ENCODE data around the gene TBC1D22A.

The TBC1D22A gene

DNA sequence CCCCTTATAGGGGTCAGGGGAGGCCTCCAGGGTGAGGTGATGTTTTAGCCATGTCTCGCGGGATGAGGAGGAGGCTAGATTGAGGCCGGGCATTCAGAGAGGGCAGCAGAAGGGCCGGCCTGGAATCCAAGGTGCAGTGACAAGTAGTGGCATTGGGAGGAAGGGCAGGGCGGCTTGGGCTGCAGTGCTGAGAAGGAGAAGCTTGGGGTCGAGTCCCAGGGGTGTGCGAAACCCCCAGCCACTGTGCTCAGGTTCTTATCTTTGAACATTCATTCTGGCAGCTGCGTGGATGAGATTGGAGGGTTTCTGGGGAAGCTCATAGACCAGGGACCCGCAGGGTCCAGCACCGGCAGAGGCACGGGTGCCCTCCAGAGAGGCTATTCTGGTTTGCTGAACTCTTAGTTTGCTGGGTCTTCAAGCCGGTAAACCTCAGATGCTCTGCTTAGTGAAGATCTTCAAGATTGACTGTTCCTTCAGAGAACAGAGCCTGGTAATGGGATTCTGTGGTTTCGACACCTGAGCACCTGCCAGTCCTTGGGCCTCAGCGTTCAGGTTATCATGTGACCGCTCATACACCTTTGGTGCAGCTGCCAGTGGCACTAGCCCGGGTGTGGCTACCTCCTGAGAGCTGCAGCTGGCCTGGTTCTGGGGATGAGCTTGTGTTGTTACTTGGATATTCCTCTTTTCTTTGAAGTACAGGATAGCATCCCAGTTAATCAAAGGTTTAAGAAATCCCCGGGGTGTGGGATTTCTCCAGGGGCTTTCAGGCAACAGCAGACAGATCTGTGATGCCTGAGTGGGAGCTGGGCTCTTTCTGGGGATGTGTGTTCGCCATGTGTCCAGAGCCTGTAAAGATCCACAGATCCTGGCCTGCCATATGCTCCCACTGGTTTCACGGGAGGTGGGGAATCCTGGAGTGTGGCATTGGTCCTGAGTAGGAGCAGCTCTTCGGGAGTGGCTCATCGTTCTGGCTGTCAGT lies 152.8 kb downstream of the TBC1D22A start:
- no peak for DNase-seq

DNA sequence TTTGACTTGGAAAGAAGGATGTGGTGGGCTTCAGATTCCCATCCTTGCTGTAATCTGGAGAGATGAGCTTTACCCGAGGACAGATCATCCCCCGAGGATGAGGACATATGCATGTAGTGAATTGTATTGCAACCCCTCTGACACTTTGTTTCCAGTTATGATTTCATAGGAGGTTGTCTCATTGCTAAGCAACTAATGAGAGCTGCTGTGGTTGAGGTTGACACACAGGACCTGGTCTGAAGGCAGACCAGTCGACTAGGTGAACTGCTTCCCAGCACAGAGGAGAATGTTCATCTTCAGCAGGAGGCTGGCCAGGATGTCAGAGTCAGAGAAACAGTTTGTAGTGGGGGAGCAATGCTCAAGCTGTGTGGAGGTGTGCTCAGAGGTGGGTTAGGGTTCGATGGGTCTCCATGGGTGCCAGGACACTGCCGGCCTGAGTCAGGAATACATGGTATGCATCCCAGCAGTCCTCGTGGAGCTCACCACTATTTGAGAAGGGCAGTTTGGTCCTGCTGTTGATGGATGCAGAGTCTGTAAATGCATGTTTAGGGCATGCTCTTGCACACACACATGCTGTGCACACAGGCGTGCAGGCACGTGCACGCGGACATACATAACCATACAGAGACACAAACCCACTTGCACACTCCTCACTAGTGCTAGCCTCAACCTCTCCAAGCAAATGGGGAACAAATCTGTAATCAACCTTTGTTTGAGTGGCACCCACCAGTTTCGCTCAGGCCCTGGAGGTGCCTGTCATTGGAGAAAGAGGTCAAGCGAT lies 153.7 kb downstream of the TBC1D22A start:
- no peak for DNase-seq

- DNase-seq: no peak
Measured at GRCh38 chr22:46916886-46917770, 154.7 kb downstream of the TBC1D22A start.

DNA sequence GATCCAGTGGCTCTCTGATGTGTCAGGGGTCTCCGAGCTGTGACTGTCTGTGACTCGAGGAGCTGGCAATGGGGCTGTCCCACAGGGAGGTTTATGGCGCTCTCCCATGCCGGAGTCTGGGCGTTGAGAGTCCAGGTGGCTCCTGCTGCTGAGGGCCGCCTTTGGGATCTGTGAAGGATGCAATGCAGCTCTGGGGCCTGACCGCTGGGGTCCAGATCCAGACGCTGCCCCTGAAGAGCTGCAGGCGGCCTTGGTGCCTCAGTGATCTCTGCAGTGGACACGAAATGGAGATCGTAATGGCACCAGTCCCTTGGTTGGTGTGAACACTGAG lies 155.3 kb downstream of the TBC1D22A start:
- DNase-seq: no peak

- no peak for DNase-seq
Measured at GRCh38 chr22:46918197-46918596, 155.7 kb downstream of the TBC1D22A start.

GRCh38 chr22:46922037-46922436 lies 159.6 kb downstream of the TBC1D22A start:
- no peak for DNase-seq

DNA sequence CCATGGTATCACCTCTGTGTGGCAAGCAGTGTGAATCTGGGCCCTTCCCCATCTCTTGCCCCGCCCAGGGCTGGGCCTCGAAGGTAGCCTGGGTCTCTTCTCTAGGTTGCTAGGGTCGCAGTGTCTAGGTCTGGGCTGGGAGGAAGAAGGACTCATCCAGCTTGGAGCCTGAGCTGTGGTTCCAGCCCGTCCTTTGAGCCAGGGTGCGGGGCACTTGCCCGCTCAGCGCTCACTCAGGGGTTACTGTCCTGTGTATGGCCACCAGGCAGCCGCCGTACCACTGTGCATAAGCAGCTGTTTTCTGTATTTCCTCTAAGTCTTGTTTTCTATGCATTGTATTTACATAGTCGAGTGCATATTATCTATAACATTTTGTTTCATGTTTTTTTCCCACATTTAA lies 160.9 kb downstream of the TBC1D22A start:
- DNase-seq: no peak

- DNase-seq: no peak
Measured at GRCh38 chr22:46925818-46926217, 163.4 kb downstream of the TBC1D22A start.

GRCh38 chr22:46929046-46929709 lies 166.7 kb downstream of the TBC1D22A start:
- DNase-seq: no peak

DNA sequence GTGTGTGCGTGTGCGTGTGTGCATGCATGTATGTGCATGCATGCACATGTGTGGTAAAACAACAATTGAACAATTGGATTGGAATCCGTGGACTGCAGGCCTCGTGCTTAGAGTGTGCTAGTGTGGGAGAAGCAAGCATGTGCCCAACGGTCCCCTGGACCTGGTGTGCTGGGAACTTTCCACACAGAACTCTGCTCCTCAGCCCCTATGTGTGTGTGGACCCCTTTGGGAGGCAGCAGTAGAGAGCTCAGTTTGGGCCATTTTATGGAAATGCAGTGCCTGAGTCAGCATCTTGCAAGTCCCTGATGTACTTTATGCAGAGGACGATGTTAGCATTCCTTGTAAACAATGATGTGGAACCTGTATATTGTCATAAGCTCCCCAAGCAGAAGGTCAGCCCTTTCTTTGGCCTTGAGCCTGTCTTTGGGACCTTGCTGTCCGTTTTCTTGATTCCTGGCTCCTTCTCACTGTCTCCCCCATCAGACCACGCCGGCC lies 167.3 kb downstream of the TBC1D22A start:
- DNase-seq: no peak

DNA sequence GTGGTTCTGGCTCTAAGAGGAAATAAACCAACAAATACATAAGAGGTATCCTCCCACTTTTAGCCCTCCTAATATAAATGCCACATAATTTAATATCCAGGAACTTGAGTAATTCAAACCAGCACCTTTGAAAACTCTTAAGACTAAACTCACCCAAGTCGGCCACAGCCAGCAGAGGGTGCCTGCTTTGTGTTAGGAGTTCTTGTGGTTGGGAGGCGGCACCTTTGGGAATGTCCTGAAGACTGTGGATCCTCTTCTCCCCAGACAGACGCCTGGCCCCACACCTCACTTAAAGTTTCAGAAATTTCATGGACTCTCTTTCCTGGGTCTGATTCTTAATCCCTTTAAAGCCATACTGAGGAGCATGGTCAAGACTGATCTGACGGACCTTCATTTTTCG lies 169.0 kb downstream of the TBC1D22A start:
- no peak for DNase-seq

DNA sequence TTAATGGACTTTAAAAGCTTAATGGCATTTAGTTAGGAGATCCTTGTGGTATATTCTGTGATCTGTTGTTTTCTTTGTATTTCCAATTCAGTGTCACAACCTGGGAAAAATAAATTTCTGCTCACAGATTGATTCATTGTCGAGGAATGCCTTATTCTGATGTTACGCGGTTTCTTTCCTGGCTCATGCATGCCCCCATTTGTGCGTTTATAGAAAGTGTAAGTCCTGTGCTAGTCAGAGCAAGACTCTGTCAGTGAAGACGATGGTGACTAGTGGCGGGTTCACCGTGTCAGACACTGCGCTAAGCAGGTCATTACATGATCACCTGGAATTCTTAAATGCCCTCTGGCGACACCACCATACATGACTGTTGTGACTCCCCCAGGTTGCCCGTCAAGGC lies 169.4 kb downstream of the TBC1D22A start:
- no peak for DNase-seq

DNA sequence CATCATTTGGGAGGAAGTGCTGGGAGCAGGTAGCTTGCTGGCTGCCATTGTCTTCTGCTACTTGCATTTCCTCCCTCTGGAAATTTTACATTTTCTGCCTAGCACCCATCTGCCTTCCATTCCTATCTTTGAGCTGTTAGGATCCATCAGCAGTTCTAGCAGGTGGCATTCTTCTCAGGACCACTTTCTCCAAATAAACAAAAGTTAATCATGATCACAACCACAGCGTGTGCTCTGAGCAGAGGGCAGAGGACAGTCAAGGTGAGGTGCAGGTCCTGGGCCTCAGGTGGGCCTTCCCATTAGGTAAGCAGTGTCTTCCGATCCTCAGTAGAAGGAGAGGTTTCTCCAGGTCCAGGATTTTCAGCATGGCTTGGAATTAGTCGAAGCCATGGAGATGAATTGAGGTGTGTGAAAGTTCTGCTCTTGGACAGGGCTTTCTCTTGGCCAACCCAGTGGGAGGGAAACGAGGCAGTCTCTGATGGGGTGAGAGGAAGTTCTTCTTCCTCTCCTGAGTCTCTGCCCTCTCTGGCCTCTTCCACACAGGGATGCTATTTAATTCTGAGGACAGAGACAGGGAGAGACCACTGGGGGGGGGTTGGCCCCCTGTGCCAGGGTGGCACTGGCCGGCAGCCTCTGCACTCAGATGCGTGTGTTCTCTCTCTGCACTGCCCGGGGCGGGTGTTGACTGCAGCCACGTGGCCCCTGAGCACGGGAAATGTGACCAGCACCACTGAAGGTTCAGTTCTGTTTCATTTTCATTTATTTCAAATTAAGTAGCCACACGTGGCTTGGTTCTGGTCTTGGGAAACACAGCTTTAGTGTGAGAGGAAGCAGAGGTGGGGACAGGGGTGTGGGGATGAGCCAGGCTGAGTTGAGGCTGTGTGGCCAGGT lies 170.8 kb downstream of the TBC1D22A start:
- no peak for DNase-seq

GRCh38 chr22:46934172-46934745 lies 171.8 kb downstream of the TBC1D22A start:
- DNase-seq: no peak

GRCh38 chr22:46934746-46935491 lies 172.5 kb downstream of the TBC1D22A start:
- no peak for DNase-seq

- DNase-seq: no peak
Measured at GRCh38 chr22:46935506-46936377, 173.3 kb downstream of the TBC1D22A start.

- peak in 1 of 2 experiments; percentile 2 for DNase-seq
Measured at GRCh38 chr22:46936378-46936903, 174.0 kb downstream of the TBC1D22A start.

GRCh38 chr22:46937185-46937584 lies 174.7 kb downstream of the TBC1D22A start:
- peak in 1 of 2 experiments; percentile 4 for DNase-seq

DNA sequence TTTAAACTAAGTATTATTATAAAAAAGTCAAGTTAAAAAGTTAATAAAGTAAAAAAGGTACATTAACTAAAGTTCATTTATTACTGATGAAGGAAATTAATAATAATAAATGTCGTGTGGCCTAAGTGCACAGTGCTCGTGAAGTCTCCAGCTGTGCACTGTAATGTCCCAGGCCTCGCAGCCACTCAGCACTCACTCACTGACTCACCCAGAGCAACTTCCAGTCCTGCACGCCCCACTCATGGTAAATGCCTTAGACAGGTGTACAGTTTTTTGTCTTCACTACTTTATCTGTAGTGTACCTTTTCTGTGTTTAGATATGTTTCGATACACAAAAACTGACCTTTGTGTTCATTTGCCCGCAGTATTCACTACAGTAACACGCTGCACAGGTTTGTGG lies 175.5 kb downstream of the TBC1D22A start:
- DNase-seq: no peak

All from NCI-H2081 (cell line).